Stimulated activated CD8-positive, alpha-beta memory T cell treated with anti-CD3 and anti-CD28 coated beads, Interleukin-7, amount 100 ng/mL, for 1 hour (primary cell): ENCODE results near the gene ITGB8.
"Not testable (repeated sequence)": the region's sequence is repeated elsewhere in the genome, so short reads cannot be mapped to it uniquely, and the experiment has no call there.

ENCODE experiments used
- DNase-seq, 2 donors: peaks; one replicate each; pipeline ENCODE4 v3.0.0-alpha.2; 2020; ENCODE audit warnings: low read depth in 2 of 2

ITGB8 gene

DNA sequence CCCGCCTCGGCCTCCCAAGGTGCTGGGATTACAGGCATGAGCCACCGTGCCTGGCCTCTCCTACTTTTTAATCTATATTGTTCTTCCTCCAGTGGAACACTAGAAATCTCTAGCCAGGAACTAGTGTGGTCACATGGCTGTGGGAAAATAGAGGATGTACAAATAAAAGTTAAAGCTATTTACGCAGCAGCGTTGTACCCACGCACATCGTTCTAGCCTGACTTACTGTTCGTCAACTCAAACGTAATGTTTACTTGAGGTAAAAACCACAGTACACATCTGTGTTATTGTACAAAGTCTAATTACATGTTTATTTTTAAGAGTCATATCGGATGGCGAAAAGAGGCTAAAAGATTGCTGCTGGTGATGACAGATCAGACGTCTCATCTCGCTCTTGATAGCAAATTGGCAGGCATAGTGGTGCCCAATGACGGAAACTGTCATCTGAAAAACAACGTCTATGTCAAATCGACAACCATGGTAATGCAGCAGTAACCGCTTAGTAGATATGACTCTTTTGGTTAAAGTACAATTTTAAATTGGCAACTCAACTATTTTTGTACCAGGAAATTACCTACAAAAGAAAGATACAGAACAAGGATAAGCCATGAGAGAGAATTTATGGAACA lies 50.8 kb downstream of the ITGB8 start:
- no peak for DNase-seq

DNA sequence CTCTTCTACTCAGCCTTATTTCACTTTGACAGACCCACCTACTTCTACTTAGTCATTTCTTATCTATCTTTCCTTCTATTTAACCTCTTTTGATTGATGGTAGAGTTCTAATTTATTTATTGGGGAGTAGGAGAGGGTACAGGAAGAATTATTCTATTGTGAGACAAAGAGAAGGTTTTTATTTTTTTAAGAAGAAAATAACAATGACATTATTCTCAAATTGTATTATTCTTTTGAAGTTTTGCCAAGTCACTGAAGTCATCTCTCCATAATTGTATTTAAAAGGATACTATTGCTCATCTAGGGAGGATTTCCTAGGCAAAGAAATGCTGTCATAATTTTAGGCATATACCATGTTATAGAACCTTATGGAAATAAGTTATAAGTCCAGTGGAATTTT lies 52.7 kb downstream of the ITGB8 start:
- no peak for DNase-seq

DNA sequence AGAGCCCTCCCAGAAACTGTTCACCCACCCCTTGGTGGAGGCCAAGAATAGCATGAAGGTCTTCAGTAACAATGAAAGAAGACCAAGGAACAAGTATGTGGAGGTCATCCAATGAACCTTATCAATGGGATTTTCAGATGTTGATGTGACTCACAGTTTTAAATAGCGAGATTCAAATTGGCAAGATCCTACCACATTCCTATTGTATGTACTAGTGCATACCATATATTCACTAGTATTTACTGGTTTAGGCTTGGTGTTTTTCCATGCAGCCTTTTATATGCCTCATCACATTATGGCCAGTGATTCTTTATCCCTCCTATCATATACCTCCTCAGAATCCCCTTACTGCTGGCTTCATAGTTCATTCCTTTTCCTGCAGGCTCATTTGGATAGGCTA lies 54.4 kb downstream of the ITGB8 start:
- DNase-seq = no peak

DNA sequence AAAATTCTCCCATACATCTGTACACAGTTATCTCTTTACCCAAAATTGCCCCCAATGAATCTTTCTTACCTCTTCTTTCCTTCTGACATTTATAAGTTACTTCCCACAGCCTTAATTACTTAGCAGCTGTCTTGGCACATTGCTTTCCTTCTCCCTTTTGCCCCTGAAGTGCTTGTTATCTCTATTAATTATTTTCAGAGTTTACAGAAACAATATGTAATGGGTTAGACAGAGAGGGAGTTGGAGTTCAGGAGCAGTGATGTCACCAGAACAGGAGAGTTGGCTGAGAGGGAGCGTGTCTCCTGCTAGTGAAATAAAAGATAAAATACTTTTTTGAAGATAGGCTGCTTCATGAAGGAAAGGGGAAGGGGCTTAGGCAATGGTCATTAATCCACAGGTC lies 57.4 kb downstream of the ITGB8 start:
- DNase-seq = no peak

DNA sequence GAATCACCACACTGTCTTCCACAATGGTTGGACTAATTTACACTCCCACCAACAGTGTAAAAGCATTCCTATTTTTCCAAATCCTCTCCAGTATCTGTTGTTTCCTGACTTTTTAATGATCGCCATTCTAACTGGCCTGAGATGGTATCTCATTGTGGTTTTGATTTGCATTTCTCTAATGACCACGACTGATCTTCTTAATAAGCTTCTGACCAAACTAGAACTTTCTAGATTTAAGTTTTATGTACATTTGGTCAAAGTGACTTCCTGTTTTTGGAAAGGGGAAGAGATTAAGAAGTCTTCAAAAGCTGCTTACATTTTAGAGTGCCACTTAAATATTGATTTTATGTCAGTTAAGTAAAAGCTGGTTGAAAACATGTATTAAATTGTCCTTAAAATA lies 58.5 kb downstream of the ITGB8 start:
- not testable (repeated sequence) for DNase-seq

DNA sequence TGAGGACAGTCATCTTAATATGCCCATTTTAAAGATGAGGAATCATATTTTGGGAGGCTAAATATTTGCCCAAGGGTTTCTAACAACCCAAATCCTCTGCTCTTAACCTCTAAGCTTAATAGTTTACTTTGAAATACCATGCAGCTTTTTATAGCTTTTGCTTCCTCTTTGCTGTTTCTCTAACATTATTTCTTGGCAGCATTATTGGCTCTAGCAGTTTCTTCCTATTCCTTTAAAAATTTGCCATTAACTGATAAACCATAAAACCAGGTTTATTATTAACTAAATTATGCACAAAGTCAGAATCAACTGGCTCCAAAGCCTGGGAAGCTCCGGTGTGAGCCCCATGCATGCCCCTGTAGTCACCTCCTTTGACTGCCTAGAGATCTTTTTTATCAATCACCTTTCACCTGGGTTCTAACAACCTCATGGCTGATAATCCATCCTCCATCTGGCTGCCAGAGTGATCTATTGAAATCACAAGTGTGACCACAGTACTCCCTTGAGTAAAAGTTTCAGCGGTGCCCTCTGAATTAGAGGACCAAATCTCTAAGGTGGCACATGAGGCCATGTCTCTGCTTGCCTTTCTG lies 62.4 kb downstream of the ITGB8 start:
- no peak for DNase-seq

DNA sequence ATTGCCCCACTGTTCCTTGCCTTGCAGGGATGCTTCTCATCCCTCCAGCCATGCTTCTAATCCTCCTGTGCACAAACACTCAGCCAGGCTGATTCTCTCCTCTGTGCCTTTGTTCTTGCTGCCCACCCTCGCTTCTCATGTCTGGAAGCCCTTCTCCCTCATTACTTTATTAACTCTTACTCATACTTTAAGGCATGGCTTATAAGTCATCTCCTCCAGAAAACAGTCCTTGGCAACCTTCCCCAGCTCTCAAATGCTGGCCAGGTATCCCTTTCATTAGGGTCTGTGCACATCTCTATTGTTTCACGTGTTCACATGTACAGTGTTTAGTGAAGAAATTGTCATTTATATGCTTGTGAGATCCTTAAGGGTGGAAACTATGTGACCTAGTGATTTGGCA lies 62.9 kb downstream of the ITGB8 start:
- no peak for DNase-seq

DNA sequence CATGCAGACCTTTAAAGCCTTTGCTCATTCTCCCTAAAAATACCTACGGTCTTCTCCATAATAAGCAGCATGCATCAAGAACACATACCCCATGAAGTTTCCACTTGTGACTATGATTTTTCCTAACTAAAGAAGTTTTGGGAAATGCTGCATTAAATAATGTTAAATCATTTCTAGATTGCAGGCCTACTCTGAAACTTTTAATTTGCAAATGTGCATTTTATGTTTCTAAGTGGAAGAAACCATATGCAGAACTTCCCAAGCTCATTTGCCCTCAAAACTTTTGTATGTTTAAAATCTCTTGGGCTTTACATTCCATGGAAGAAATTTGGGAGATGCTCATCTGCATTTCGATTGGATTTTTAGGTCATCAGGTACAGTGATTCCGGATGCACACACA lies 63.6 kb downstream of the ITGB8 start:
- DNase-seq = no peak

DNA sequence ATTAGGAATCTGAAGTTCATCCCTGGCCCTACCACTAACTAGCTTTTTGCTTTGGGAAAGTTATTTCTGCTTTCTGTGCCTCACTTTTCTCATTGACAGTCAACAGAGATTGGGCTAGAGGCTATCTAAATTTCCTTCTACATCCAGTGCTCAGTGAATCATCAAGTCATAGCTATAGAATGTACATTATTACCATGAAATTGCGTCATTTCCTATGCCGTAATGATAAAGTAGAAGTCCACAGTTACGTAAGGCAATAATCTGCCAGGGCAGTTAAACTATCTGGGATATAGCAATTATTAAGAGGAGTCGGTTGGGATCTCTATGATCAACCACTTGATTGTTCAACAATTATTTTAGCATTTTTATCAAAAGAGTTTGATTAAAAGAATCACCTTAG lies 64.4 kb downstream of the ITGB8 start:
- DNase-seq = no peak

DNA sequence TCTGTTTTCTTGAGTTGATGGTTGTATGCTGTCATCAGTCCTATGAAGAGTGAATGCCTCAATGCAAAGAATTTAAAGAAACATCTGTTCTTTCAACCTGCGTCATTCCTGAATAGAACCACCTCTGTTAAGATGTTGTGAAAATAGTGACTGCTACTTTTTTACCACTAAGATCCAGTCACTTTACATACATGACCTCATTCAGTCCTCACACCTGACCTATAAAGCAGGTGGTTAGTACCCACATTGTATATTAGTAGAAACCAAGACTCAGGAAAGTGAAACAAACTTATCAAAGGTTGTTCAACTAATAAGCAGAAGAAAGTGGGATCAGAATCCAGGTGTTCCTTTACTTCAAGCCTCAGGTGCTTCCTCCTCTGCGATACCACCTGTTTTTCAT lies 64.8 kb downstream of the ITGB8 start:
- DNase-seq = no peak

DNA sequence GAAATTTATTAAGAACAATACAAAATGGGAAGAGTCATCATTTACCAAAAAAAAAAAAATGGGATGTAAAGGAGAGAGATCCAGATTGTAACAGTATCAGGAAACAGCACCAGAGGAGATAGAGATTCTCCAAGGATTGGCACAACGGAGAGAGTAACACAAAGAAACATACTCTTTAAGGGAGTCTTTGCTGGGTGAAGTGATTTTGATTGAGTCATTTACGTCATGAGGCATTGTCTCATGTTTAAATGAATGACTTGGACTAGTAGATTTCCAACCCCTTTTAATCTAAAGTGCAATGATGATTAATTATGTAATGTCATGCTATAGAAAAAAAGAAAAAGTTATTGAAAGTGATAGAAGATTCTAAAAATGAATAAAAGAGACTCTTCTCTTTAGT lies 68.8 kb downstream of the ITGB8 start:
- DNase-seq = no peak

DNA sequence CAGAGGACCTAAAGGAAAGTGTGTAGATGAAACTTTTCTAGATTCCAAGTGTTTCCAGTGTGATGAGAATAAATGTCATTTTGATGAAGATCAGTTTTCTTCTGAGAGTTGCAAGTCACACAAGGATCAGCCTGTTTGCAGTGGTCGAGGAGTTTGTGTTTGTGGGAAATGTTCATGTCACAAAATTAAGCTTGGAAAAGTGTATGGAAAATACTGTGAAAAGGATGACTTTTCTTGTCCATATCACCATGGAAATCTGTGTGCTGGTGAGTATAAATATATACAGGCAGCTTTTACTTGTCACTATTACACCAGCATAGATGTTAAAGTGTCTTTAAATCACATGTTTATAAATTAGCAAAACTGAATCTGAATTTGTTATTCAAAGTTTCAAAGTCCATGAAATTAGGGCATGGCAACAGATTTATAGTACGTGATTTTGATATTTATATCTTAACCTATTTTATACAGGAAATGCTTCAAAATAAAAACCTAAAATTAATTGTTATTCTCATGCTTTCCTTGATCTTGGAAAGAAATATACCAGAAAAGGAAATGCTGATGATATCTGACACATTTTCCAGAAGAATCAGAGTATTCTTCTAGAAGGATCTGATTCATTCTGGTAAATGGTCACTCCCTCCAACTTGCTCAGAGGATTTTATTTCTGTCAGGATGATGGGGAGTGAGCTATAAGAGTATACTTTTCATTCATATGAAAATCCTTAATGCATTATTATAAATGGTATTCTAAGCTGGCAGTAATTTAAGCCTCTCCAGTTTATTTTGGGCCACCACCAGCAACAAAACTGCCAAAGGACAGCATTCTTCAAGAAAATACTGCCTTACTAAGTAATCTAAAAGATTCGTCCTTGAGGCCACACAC lies 71.4 kb downstream of the ITGB8 start:
- DNase-seq = no peak

DNA sequence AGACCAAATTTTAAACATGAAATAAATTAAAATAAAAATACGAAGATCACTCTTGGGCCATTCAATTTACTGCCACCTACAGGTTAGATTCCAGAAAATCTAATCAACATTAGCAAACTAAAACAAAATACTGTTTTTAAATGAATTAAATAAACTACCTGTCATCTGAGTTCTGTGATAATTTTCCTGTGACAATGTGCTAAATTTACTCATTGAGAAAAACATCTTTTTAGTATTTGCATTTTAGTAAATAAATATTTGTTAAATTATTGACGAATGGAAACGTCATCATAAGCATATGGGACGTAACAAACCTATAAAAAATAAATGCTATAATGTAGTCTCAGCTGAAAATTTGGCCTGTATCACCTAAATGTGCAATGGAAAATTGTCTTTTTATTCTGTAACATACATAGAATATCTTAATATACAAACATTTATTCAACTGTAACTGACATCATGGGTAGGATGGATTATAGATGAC lies 72.1 kb downstream of the ITGB8 start:
- DNase-seq = no peak

DNA sequence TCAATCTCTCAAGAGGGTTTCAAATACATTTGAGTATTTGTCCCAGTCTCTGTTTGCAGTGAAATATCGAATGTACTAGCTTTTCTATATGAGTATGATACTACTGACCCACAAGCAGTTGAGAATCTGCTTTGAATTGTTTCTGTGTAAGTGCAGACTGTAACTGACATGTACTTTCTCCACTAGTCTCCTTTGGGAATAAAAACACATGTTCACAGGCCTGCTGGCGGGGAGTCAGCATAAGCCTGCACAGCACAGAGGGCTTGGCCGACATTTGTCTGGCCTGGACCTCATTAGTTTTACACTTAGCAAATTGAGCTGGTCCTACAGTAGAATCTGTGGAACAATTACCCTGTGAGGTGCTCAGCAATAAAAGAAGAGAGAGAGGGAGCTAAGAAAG lies 72.6 kb downstream of the ITGB8 start:
- DNase-seq = no peak

DNA sequence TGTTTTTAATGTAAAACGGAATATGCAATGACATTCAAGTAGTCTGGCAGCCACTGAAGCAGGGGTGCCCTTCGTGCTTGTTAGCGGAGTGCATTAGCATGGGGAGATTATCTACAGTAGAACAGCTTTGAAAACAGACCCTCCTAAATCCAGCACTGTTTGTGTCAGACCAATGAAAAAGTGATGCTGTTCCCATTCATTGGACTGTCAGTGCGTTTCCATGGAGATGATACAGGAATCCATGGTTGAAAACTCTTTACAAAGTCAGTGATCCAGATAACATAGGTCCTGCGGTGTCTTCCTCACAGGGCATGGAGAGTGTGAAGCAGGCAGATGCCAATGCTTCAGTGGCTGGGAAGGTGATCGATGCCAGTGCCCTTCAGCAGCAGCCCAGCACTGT lies 73.6 kb downstream of the ITGB8 start:
- no peak for DNase-seq

DNA sequence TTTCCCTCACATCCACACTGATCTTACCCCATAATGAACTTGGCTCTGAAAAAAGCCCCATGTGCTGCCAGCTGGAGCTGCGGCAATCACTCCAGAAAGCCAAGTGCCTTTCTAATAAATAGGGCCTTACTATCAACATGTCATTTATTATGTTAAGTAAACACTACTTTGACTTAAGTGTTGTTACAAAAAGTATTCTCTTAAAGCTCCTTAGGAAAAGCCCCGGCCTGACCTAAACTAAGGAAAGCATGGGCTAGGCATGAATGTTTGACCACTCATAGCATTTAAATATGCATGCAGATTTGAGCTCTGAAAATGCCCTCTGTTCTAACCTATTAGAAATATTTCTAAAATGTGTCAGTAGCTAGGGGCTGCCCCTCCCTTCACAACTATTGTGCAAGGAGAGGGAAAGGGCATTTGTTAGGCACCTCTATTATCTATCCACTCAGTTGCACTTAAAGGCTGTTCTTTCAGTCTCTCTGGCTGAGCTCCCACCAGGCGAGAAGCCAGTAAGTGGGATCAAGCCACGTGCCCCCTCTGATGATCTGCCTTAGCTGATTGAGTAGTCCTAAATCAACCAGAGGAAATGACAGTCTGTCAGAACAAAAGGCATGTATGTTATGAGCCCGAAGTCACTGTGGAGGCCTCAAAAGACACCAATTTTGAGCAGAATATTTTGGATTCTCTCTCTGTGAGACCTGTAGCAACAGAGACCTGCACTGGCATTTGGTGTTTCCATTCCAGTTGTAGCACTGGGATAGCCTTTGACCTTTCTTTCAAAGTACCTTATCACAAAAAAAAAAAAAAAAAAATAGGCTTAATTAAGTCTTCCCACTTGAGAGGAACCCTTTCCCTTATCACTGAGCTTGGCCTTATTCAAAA lies 77.1 kb downstream of the ITGB8 start:
- DNase-seq = no peak

DNA sequence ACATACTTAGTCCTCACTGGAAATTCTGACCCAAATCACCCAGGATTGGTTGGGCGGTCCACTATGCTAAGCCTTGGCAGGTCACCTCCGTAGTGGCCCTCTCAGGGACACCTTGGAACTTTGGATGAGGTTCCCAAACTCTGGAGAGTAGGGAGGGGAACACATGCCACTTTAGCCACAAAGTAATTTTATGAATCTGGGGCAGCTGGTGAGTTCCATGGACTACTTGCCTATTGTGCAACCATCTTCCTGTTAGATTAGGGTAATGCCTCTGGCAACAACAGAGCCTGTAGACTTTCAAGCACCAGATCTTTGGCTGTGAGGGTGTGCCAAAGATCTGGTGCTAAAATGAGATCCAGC lies 77.7 kb downstream of the ITGB8 start:
- DNase-seq = no peak

DNA sequence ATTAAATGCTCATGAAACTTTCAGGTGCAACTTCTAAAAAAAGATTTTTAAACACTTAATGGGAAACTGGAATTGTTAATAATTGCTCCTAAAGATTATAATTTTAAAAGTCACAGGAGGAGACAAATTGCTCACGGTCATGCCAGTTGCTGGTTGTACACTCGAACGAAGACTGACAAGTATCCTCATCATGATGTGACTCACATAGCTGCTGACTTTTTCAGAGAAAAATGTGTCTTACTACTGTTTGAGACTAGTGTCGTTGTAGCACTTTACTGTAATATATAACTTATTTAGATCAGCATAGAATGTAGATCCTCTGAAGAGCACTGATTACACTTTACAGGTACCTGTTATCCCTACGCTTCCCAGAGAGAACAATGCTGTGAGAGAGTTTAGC lies 79.3 kb downstream of the ITGB8 start:
- DNase-seq = no peak

DNA sequence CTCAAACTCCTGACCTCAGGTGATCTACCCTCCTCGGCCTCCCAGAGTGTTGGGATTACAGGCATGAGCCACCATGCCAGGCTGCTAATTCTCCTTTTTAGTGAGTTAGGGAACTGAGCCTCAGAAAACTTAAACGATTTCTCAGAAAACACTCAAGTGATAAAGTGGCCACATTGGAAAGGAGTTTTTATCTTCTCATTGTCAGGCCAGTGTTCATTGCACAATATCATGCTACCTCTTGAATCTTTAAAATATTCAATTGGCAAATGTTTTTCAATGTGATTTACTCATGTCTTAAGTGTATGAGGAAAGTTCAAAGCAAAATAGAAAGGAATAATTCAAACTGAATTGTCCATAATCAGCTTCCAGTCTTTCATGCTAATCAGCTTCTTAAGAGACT lies 80.7 kb downstream of the ITGB8 start:
- DNase-seq = no peak

DNA sequence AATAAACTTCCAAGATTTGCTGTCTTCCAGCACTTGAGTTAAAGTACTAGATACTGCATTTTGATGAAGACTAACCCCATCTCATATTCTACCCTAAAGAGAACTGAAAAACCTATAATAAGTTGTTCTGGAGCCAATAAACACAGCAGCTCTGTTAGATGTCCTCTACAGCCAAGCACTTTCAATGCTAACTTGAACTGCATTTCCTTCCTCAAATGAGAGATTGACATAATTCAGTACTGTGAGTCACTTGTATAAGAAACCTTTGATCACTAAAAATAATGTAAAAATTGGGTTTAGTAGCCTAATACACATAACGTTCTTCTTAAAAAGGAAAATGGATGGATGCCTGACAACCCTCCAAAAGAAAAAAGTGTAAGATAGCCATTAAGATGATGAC lies 81.3 kb downstream of the ITGB8 start:
- DNase-seq = no peak

DNA sequence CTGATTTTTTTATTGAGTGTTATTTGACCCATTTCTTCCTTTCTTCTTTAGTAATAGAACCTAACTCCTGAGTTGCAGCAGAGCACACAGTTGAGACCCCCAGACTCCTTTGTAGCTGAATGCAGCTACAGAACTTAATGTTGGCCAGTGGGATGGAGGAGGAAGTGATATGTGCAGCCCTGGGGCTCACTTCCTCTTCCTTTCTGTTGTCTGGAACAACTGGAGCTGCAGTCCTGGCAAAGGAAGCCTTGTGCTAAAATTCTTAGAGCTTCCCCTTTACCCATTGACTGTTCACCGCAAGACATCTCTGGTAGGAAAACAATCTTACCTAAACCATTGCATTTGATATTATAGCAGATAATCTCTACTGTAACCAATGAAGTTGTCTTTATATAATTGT lies 86.6 kb downstream of the ITGB8 start:
- DNase-seq = no peak
